K562 (cell line): ENCODE results near the gene SAP30BP. TPM values are rescaled to one million over a fixed set of nuclear protein-coding genes. Genes with fewer than 3 reads are reported as not detected.
A peak's percentile ranks its signal among the peaks of the same experiment; 100 is the strongest.

Experiments used
- ATAC-seq: fragments of 200-7000 bp; cut with Tn5 transposase; 3 replicates; pipeline ENCODE4 v1.9.1; 2020; ENCODE audit warnings: moderate library complexity
- BruUV-seq: library from RNA; stranded (reverse); fragments of 400-500 nt; replicated peaks from 2 replicates; lab custom pipeline; 2021; lab: Mats Ljungman, UMichigan
- CTCF ChIA-PET: fragments of 300-600 bp; formaldehyde crosslinking; extraction: SDS; loops from one replicate; lab custom pipeline; 2021; ENCODE audit warnings: low intra/inter-chr PET ratio; lab: Yijun Ruan, JAX
- POLR2A ChIA-PET: fragments of 300-600, 350-650 bp; sonication (Branson Sonifier 250); formaldehyde crosslinking; extraction: SDS; loops from one replicate; lab custom pipeline; 2021; ENCODE audit warnings: antibody characterized with exemption, inconsistent platforms; lab: Yijun Ruan, JAX
- DNase-seq, 4 experiments: peaks; one replicate each; pipeline versions ENCODE4 v3.0.0 to v3.0.0-alpha.2; 2011 to 2018; ENCODE audit warnings: low spot score in 3 of 4, mixed read lengths in 3 of 4; ENCODE audit errors: extremely low read depth in 1 of 4
- FAIRE-seq: peaks from 2 replicates; lab custom pipeline; 2011; peaks lifted over from hg19 to GRCh38; lab: Jason Lieb, UNC
- H2AFZ ChIP-seq: 2 replicates; pipeline ENCODE4 v1.6.0; 2011; ENCODE audit warnings: low read depth, low read length, control low read depth, inconsistent platforms
- H3K27ac ChIP-seq: fragments of 200-600 bp; 3 replicates; pipeline ENCODE4 v1.8.0; 2011; ENCODE audit warnings: low read depth, mild to moderate bottlenecking, control low read depth, inconsistent platforms, low read length, moderate library complexity, mixed read lengths; ENCODE audit errors: extremely low read depth
- H3K27me3 ChIP-seq, 2 experiments: fragments of 300-600 bp in 1 of 2; 2 replicates in 1 of 2; 3 replicates in 1 of 2; pipeline versions ENCODE4 v1.6.0 to v1.8.0; 2011; ENCODE audit warnings: inconsistent platforms in 2 of 2, low read length in 2 of 2, mild to moderate bottlenecking in 1 of 2, mixed read lengths in 1 of 2, moderate library complexity in 1 of 2; ENCODE audit not compliant: control insufficient read depth in 2 of 2, insufficient read depth in 2 of 2
- H3K36me3 ChIP-seq: fragments of 300-600 bp; 3 replicates; pipeline ENCODE4 v1.8.0; 2011; ENCODE audit warnings: mild to moderate bottlenecking, low read length, inconsistent platforms; ENCODE audit not compliant: control insufficient read depth, insufficient read depth
- H3K4me1 ChIP-seq, 2 experiments: fragments of 200-600 bp in 1 of 2; replicated peaks in 1 of 2; 2 replicates in 1 of 2; 3 replicates in 1 of 2; pipeline versions ENCODE4 v1.5.1 to v1.8.0; 2011; ENCODE audit warnings: inconsistent platforms in 2 of 2, low read length in 2 of 2, mild to moderate bottlenecking in 1 of 2, mixed read lengths in 1 of 2, moderate library complexity in 1 of 2; ENCODE audit not compliant: control insufficient read depth in 2 of 2, insufficient read depth in 2 of 2
- H3K4me2 ChIP-seq: 2 replicates; pipeline ENCODE4 v1.6.1; 2011; ENCODE audit warnings: low read length, control low read depth, inconsistent platforms, mixed read lengths; ENCODE audit not compliant: insufficient read depth
- H3K4me3 ChIP-seq: fragments of 200-600 bp; sonication (generic), shearing (Covaris generic); 2 replicates; pipeline ENCODE4 v1.5.1; 2016; ENCODE audit warnings: control low read depth, inconsistent platforms
- H3K79me2 ChIP-seq: fragments of 200-600 bp; 3 replicates; pipeline ENCODE4 v1.8.0; 2011; ENCODE audit warnings: low read length, inconsistent platforms; ENCODE audit not compliant: control insufficient read depth, insufficient read depth
- H3K9ac ChIP-seq, 2 experiments: 2 replicates each; pipeline versions ENCODE4 v1.6.0 to v1.6.1; 2011; ENCODE audit warnings: low read depth in 2 of 2, low read length in 2 of 2, control low read depth in 1 of 2, inconsistent platforms in 1 of 2, mild to moderate bottlenecking in 1 of 2, mixed read lengths in 1 of 2; ENCODE audit not compliant: insufficient read depth in 1 of 2
- H3K9me1 ChIP-seq: one replicate; pipeline ENCODE4 v1.6.0; 2011; ENCODE audit warnings: inconsistent platforms, mild to moderate bottlenecking, low read length, moderate library complexity; ENCODE audit not compliant: control insufficient read depth, insufficient read depth
- H3K9me3 ChIP-seq: replicated peaks from 2 replicates; pipeline ENCODE4 v1.5.1; 2011; ENCODE audit warnings: low read depth, low read length, inconsistent platforms; ENCODE audit not compliant: control insufficient read depth, insufficient read depth
- H4K20me1 ChIP-seq: replicated peaks from 2 replicates; pipeline ENCODE4 v1.6.1; 2011; ENCODE audit warnings: low read length, inconsistent platforms, mixed read lengths; ENCODE audit not compliant: control insufficient read depth, insufficient read depth
- ELF1 ChIP-seq: fragments of 200-800 bp; sonication (Bioruptor generic); IDR thresholded peaks from 2 replicates; pipeline ENCODE4 v1.6.1; 2016; ENCODE audit warnings: missing genetic modification characterization, missing compliant biosample characterization
- HNRNPL ChIP-seq: fragments of 200-400 bp; formaldehyde crosslinking; IDR thresholded peaks from 2 replicates; pipeline ENCODE4 v1.6.1; 2017; ENCODE audit warnings: low read depth, mild to moderate bottlenecking, low read length
- TCF3 ChIP-seq: sonication (generic); formaldehyde crosslinking; IDR thresholded peaks from 2 replicates; pipeline ENCODE4 v1.4.0; 2020; ENCODE audit warnings: mild to moderate bottlenecking, missing genetic modification reagents
- ZBTB7A ChIP-seq: IDR thresholded peaks from 2 replicates; pipeline ENCODE4 v1.6.1; 2011; ENCODE audit warnings: low read depth, mild to moderate bottlenecking, low read length, moderate library complexity, borderline replicate concordance; ENCODE audit not compliant: control insufficient read depth
- ZFX ChIP-seq: sonication (generic); formaldehyde crosslinking; IDR thresholded peaks from 2 replicates; pipeline ENCODE4 v1.8.0; 2022; ENCODE audit warnings: mild to moderate bottlenecking, missing genetic modification reagents, moderate library complexity
- ZNF184 ChIP-seq: sonication (generic); formaldehyde crosslinking; IDR thresholded peaks from 2 replicates; pipeline ENCODE4 v1.5.0; 2020; ENCODE audit warnings: missing genetic modification reagents
- ZNF589 ChIP-seq: fragments of 200-800 bp; sonication (Bioruptor generic); IDR thresholded peaks from 2 replicates; pipeline ENCODE4 v1.6.1; 2016; ENCODE audit warnings: low read depth, missing genetic modification characterization, missing compliant biosample characterization
- WGBS: fragments of 100-300 bp; shearing (Covaris generic); methylation state at CpG from one replicate; pipeline ENCODE4 v1.1.6; 2016; ENCODE audit warnings: low coverage, mixed read lengths; ENCODE audit not compliant: insufficient coverage; ENCODE audit errors: missing lambda C conversion rate; 5-methylcytosine and 5-hydroxymethylcytosine counted together
- in situ Hi-C: fragments of 300-500 bp; cut with MboI; formaldehyde crosslinking; loops from 4 replicates; pipeline ENCODE4 v1.15.0; 2018; ENCODE audit warnings: inconsistent platforms, mixed read lengths
- intact Hi-C: fragments of 100-400 bp; cut with micrococcal nuclease; formaldehyde crosslinking; loops from 2 replicates; pipeline ENCODE4 v1.14.2; 2022
- polyA plus RNA-seq, 8 experiments: library from polyadenylated mRNA; depleted of rRNA in 4 of 8; stranded (reverse) in 5 of 8; unstranded in 3 of 8; fragments of >200 nt; fragmentation: Nextera tagmentation in 2 of 8; fragmentation: Illumina TruSeq in 1 of 8; extraction: Ambion mirVana in 2 of 8; extraction: Trizol in 1 of 8; gene quantifications; 2 replicates each; pipeline versions ENCODE4 v1.2.1 to v1.2.3, GENCODE V29; 2011 to 2014; ENCODE audit warnings: inconsistent platforms in 1 of 8, missing spikeins in 1 of 8
- total RNA-seq, 7 experiments: library from RNA; depleted of rRNA in 6 of 7; stranded (reverse); fragments of >200 nt in 6 of 7; fragmentation: Illumina TruSeq in 2 of 7; extraction: Trizol in 2 of 7; gene quantifications; 2 replicates each; pipeline versions ENCODE4 v1.2.1 to v1.2.3, GENCODE V29; 2011 to 2021; ENCODE audit warnings: low replicate concordance in 1 of 7
- TF ChIP-seq, protein P1 (sequence below): fragments of 450-650 bp; IDR thresholded peaks from 2 replicates; pipeline ENCODE4 v1.6.1; 2017; ENCODE audit warnings: antibody characterized with exemption, mild to moderate bottlenecking
- TF ChIP-seq, protein P2 (sequence below): sonication (generic); formaldehyde crosslinking; IDR thresholded peaks from 2 replicates; pipeline ENCODE4 v1.5.0; 2020; ENCODE audit warnings: missing genetic modification reagents

Gene SAP30BP
- total and polyA plus RNA-seq, 9 of the 15 experiments (the other 6 are each of a cell fraction or from before 2014, with no cell fraction given) = 45.3 to 154 (median 71.7) TPM

DNA sequence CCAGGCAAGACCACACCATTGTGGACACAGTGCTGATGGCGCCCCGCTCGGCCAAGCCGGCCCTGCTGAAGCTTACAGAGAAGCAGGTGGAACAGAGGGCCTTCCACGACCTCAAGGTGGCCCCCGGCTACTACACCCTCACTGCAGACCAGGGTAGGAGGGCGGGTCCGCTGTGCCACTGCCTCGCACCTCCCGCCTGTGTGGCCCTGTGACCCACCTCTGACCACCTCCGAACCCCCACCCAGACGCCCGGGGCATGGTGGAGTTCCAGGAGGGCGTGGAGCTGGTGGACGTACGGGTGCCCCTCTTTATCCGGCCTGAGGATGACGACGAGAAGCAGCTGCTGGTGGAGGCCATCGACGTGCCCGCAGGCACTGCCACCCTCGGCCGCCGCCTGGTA is 75.2 kb downstream of the SAP30BP start:
- FAIRE-seq (no peak), ATAC-seq (peak; percentile 21), DNase-seq (no peak)
- Histone ChIP-seq H3K79me2 (no peaks in the 10 kb centered on the region), H3K4me1 (peaks cover 0 to 35% of the 10 kb centered on the region in 2 experiments; a peak in 2 of 5 replicates), H3K27me3 (peaks cover 0 to 8% of the 10 kb centered on the region in 2 experiments; a peak in 2 of 5 replicates), H3K27ac (no peak overlapping the region), H3K4me3 (no peak overlapping the region), H4K20me1 (peaks cover 3% of the 10 kb centered on the region; the same call in 1 of the 2 replicates), H3K9me3 (no peaks in the 10 kb centered on the region), H3K9me1 (peaks cover 4% of the 10 kb centered on the region), H2AFZ (no peak overlapping the region), H3K4me2 (no peak overlapping the region), H3K36me3 (no peaks in the 10 kb centered on the region), H3K9ac (no peak overlapping the region; a peak in 1 of 4 replicates)
- WGBS = 42% methylated on average over 22 of the region's 25 CpGs
- in situ Hi-C loops (no loop called here), intact Hi-C loops (no loop called here)
- ChIA-PET POLR2A (interaction anchor here (0.6 to 1.2 kb wide), 3 partner anchors 35 to 382 kb away, joined by 3 to 4 read pairs (median 3); no protein-coding TSS in a partner anchor), CTCF (no interaction called here)
- no TSS peak for BruUV-seq
- TF ChIP-seq ZFX (CRISPR knock-in tag) (0 out of 2 replicates have a peak, but pooled peaks have one; percentile 16), ZBTB7A (no peak), HNRNPL (0 out of 2 replicates have a peak, but pooled peaks have one; percentile 28)

DNA sequence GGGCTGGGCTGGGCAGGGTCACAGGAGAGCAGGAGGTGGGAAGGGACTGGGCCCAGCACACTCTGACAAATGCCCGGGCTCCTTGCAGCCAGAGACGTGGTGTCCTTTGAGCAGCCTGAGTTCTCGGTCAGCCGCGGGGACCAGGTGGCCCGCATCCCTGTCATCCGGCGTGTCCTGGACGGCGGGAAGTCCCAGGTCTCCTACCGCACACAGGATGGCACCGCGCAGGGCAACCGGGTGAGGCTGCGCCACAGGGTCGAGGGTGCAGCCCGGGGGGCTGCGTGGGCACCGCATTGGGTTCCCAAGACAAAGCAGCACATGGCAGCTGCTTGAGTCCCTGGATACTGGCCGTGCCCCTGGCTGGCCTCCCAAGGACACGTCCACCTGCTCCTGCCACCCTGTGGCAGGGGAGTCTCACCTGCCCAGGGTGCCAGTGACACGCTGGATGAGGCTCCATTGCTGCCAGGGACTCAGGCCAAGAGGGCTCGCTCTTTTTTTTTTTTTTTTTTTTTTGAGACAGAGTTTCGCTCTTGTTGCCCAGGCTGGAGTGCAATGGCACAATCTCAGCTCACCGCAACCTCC is 76.6 kb downstream of the SAP30BP start:
- ChIA-PET CTCF (no interaction called here), POLR2A (no interaction called here)
- Histone ChIP-seq H3K27me3 (peaks cover 0 to 8% of the 10 kb centered on the region in 2 experiments; a peak in 2 of 5 replicates), H3K9ac (no peak overlapping the region), H3K4me3 (no peak overlapping the region), H4K20me1 (peaks cover 3% of the 10 kb centered on the region; the same call in 1 of the 2 replicates), H3K9me3 (no peaks in the 10 kb centered on the region), H2AFZ (no peak overlapping the region), H3K27ac (no peak overlapping the region), H3K36me3 (no peaks in the 10 kb centered on the region), H3K9me1 (peaks cover 4% of the 10 kb centered on the region), H3K4me2 (no peak overlapping the region), H3K4me1 (peaks cover 0 to 23% of the 10 kb centered on the region in 2 experiments; a peak in 2 of 5 replicates), H3K79me2 (no peaks in the 10 kb centered on the region)
- in situ Hi-C loops (no loop called here), intact Hi-C loops (no loop called here)
- FAIRE-seq = no peak
- no TSS peak for BruUV-seq
- no peak for DNase-seq
- no peak for ATAC-seq
- WGBS = 47% methylated on average over 17 of the region's 25 CpGs
- TF ChIP-seq ZNF589 (no peak), TCF3 (CRISPR knock-in tag) (no peak), ELF1 (tag) (no peak), ZNF184 (CRISPR knock-in tag) (no peak)
- TF ChIP-seq, protein P1, sequence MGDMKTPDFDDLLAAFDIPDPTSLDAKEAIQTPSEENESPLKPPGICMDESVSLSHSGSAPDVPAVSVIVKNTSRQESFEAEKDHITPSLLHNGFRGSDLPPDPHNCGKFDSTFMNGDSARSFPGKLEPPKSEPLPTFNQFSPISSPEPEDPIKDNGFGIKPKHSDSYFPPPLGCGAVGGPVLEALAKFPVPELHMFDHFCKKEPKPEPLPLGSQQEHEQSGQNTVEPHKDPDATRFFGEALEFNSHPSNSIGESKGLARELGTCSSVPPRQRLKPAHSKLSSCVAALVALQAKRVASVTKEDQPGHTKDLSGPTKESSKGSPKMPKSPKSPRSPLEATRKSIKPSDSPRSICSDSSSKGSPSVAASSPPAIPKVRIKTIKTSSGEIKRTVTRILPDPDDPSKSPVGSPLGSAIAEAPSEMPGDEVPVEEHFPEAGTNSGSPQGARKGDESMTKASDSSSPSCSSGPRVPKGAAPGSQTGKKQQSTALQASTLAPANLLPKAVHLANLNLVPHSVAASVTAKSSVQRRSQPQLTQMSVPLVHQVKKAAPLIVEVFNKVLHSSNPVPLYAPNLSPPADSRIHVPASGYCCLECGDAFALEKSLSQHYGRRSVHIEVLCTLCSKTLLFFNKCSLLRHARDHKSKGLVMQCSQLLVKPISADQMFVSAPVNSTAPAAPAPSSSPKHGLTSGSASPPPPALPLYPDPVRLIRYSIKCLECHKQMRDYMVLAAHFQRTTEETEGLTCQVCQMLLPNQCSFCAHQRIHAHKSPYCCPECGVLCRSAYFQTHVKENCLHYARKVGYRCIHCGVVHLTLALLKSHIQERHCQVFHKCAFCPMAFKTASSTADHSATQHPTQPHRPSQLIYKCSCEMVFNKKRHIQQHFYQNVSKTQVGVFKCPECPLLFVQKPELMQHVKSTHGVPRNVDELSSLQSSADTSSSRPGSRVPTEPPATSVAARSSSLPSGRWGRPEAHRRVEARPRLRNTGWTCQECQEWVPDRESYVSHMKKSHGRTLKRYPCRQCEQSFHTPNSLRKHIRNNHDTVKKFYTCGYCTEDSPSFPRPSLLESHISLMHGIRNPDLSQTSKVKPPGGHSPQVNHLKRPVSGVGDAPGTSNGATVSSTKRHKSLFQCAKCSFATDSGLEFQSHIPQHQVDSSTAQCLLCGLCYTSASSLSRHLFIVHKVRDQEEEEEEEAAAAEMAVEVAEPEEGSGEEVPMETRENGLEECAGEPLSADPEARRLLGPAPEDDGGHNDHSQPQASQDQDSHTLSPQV = no peak
- TF ChIP-seq, protein P2, sequence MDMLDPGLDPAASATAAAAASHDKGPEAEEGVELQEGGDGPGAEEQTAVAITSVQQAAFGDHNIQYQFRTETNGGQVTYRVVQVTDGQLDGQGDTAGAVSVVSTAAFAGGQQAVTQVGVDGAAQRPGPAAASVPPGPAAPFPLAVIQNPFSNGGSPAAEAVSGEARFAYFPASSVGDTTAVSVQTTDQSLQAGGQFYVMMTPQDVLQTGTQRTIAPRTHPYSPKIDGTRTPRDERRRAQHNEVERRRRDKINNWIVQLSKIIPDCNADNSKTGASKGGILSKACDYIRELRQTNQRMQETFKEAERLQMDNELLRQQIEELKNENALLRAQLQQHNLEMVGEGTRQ (CRISPR knock-in tag) = no peak
